Ramos (cell line): ENCODE results near the gene BIK.

ENCODE experiments used
- in situ Hi-C: fragments of 300-500 bp; cut with MboI; formaldehyde crosslinking; loops from one replicate; pipeline ENCODE4 v1.14.3; 2022; ENCODE audit warnings: low sequenced_read_pairs; ENCODE audit not compliant: unreplicated experiment

The BIK gene

DNA sequence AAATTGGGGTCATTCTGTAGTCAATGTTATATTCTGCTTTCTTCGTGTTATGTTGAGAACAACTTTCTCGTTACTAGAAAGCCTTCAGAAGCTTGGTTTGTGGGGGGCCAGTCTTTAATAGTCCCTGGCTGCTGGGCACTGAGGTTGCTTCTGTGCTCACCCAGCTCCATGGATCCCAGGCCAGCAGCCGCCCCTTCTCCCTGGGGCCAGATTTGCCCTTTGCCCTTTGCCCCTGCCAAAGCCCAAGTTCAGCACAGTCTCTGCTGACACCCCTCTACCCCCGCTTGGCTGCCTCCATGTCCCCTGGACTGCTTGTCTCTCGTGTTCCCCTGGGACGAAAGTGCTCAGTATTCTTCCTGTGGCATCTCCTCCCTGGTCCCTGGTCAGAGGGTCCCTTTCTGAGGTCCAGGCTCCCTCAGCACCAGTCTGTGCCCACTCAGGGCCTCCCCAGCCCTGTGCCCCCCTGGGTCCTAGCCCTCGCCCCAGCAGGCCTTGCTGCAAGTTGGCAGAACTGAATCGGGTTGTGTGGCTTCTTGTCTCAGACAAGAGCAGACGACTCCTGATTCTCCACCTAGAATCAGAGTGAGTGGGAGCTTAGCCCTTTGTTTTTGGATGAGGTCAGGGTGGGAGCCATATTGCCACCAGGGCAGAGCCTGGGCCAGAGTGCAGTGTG is 47.5 kb downstream of the BIK start:
- in situ Hi-C loops: no loop called here

DNA sequence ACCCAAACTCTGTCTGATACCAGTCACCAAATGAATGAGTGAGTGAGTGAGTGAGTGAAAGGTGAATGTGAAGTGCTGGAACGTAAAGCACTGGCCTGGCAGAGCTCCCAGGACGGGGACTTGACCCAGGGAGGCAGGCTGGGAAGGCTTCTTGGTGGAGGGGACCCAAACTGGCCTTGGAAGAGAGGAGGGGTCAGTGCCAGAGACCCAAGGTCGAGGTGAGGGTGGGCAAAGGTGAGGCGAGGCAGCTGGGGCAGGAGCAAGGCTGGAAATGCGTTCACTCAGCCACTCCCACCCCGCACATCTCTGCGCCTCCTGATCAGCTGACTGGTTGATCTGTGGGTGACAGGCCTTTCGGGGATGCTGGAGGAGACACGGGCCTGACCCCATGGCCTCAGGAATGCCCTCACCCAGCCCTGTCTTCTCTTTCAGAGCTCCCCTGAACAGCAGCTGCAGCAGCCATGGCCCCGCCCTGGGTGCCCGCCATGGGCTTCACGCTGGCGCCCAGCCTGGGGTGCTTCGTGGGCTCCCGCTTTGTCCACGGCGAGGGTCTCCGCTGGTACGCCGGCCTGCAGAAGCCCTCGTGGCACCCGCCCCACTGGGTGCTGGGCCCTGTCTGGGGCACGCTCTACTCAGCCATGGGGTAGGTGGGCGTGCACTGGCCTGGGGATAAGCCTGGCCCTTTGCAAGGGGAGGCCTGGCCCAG is 48.4 kb downstream of the BIK start:
- in situ Hi-C loops: no loop called here

- in situ Hi-C loops: no loop called here
These were observed 49.1 kb downstream of the BIK start for GRCh38 chr22:43159484-43160178.

GRCh38 chr22:43160497-43161126 is 50.1 kb downstream of the BIK start:
- in situ Hi-C loops: no loop called here

GRCh38 chr22:43162412-43163150 is 52.0 kb downstream of the BIK start:
- in situ Hi-C loops: no loop called here

GRCh38 chr22:43163241-43163795 is 52.8 kb downstream of the BIK start:
- in situ Hi-C loops: no loop called here

- in situ Hi-C loops: no loop called here
These were observed 54.1 kb downstream of the BIK start for GRCh38 chr22:43164636-43165035.

DNA sequence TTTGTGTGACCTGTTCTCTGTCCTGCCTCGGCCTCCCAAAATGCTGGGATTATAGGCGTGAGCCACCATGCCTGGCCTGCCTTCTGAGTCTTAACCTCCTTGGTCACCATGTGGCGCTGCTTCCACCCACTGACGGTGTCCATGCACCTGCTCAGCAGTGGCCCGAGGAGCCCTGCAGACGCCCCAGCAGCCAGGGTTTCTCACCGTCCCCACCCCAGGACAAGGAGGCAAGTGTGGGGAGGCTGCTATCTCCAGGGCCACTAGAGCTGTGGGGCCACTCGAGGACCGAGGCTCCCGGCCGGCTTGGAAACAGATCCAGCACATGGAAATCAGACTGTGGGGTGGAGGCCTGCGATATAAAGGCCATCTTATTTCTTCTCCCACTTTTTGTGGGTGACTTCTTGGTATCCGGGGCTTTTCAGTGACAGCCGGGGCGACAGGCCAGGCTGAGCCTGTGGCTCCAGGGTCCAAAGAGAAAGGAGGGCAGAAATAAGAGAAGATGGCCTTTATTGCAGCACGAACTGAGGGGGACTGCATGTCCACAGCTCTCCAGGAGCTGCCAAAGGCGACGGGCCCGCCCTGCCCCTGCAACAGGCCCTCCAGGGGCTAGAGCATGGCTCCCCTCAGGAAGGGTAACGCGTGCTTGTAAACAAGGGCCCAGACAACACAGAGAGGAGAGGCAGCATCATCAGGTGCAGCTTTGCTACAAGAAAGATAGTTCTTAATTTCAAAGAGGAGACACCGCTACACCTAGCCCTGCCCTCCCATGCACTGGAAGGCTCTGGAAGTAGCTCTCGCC is 55.8 kb downstream of the BIK start:
- in situ Hi-C loops: no loop called here

- in situ Hi-C loops: no loop called here
These were observed 56.5 kb downstream of the BIK start for GRCh38 chr22:43167001-43167589.

GRCh38 chr22:43168471-43169309 is 58.1 kb downstream of the BIK start:
- in situ Hi-C loops: no loop called here

DNA sequence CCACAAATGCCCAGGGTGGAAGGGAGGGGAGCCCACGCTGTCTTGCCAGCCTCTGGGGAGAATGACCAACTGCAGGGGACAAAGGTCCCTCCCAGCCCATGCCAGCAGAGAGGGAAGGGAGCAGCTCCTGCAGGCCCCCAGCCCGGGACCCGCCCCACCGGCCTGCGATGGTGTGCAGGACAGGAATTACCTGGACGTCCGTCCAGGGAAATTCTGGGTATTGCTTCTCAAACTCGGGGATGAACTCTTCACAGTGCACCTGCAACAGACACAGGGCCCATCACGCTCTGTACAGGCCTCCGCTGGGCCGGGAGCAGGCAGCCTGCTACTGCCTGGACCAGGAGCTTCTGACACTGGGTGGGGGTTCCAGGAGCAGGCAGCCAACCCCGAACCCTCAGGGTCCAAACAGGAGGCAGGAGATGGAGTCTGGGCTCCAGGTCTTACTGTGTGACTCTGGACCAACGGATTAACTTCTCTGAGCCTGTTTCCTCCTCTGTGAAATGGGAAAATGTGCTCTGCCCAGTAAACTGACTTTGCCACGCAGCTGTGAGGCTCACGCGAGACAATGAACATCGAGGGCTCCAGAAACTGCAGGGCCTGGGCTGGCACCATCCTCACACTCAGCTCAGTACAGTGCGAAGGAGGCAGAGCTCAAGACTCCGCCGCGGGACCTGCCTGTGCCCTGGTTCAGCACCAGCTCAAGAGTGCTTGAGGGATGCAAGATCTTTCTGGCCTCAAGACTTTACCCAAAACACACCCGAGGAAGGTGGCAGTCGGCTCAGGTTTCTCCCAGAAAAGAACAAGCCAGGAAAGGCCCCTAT is 59.0 kb downstream of the BIK start:
- in situ Hi-C loops: no loop called here

- in situ Hi-C loops: no loop called here
These were observed 59.6 kb downstream of the BIK start for GRCh38 chr22:43170131-43170480.

- in situ Hi-C loops: no loop called here
These were observed 60.5 kb downstream of the BIK start for GRCh38 chr22:43171019-43171491.

GRCh38 chr22:43171607-43172006 is 61.1 kb downstream of the BIK start:
- in situ Hi-C loops: no loop called here

DNA sequence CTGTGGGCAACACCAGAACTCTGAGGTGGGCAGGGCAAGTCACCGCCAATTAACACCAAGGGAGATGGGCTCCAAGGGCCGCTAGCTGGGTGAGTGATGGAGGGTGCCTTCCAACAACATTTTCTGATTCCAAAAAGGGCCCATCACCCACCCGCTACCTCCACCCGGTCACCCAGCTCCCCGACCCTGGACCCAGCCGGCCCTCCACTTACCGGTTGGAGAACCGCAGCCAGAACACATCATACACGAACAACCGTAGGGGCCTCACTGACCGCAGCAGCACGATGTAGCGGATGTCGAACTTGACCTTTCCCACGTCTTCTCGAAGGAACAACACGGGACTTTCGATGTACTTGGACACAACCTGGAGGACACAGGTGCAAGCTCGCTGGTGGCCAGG is 61.6 kb downstream of the BIK start:
- in situ Hi-C loops: no loop called here

- in situ Hi-C loops: no loop called here
These were observed 63.0 kb downstream of the BIK start for GRCh38 chr22:43173566-43173965.
